GM19467 (cell line): ENCODE measurements around the gene PCARE.

Experiments used
- ATAC-seq: cut with Tn5 transposase; IDR thresholded peaks from one replicate; pipeline ENCODE4 v1.9.1; 2021; ENCODE audit warnings: mild to moderate bottlenecking, moderate library complexity; ENCODE audit not compliant: unreplicated experiment

Gene PCARE

GRCh38 chr2:29040552-29040951 is 33.8 kb downstream of the PCARE start:
- ATAC-seq, result no peak

GRCh38 chr2:29039718-29040480 is 34.4 kb downstream of the PCARE start:
- ATAC-seq, result no peak

GRCh38 chr2:29035016-29035745 is 39.1 kb downstream of the PCARE start:
- no peak for ATAC-seq

GRCh38 chr2:29033656-29034055 is 40.7 kb downstream of the PCARE start:
- no peak for ATAC-seq

GRCh38 chr2:29033172-29033571 is 41.2 kb downstream of the PCARE start:
- ATAC-seq, result no peak

GRCh38 chr2:29032189-29032588 is 42.1 kb downstream of the PCARE start:
- no peak for ATAC-seq

GRCh38 chr2:29031046-29031445 is 43.3 kb downstream of the PCARE start:
- no peak for ATAC-seq

- ATAC-seq, result no peak
These were observed 48.6 kb downstream of the PCARE start for GRCh38 chr2:29025711-29026110.

GRCh38 chr2:29024882-29025430 is 49.4 kb downstream of the PCARE start:
- ATAC-seq, result no peak

- ATAC-seq, result no peak
These were observed 51.1 kb downstream of the PCARE start for GRCh38 chr2:29023188-29023587.

GRCh38 chr2:29022679-29023078 is 51.6 kb downstream of the PCARE start:
- no peak for ATAC-seq

- no peak for ATAC-seq
These were observed 52.4 kb downstream of the PCARE start for GRCh38 chr2:29021886-29022285.

GRCh38 chr2:29017716-29018435 is 56.4 kb downstream of the PCARE start:
- no peak for ATAC-seq

- ATAC-seq, result no peak
These were observed 57.8 kb downstream of the PCARE start for GRCh38 chr2:29016504-29016903.

GRCh38 chr2:29015701-29016470 is 58.4 kb downstream of the PCARE start:
- no peak for ATAC-seq

- ATAC-seq, result no peak
These were observed 59.4 kb downstream of the PCARE start for GRCh38 chr2:29014811-29015421.

GRCh38 chr2:29014331-29014730 is 60.0 kb downstream of the PCARE start:
- ATAC-seq, result no peak

GRCh38 chr2:29013057-29013780 is 61.1 kb downstream of the PCARE start:
- no peak for ATAC-seq

GRCh38 chr2:29012211-29012681 is 62.1 kb downstream of the PCARE start:
- no peak for ATAC-seq
